ENCODE measurements around the gene RGS7BP.

RGS7BP gene

DNA sequence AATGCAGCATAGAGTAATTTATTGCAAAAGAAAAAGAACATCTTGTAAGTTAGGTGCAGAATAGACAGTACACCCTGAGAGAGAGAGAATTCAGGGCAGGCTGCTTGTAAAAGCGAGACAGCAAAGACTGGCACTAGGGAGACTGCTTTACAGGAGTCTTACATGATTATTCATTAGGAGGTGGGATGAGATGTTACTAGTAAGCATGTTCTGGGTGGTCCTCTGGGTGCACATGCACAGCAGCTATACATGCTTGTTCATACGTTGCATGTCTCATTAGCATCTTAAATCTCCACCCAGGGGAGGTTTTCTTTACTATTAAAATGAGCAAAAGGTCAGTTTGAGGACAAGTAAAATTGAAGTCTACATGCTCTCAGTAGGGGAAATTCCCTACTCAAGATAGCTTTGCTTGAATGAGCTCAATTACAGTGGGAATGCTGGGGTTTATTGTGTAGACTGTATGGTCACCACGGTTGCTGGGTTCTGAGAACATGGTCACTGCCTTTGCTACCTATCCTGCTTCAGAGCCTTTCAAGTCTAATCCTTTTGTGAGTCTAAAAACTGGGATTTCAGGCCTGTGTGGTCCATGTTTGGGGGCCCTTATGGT is 60.6 kb downstream of the RGS7BP start:
- DNase-seq: no peak

GRCh38 chr5:64569858-64570257 is 64.0 kb downstream of the RGS7BP start:
- no peak for DNase-seq

DNA sequence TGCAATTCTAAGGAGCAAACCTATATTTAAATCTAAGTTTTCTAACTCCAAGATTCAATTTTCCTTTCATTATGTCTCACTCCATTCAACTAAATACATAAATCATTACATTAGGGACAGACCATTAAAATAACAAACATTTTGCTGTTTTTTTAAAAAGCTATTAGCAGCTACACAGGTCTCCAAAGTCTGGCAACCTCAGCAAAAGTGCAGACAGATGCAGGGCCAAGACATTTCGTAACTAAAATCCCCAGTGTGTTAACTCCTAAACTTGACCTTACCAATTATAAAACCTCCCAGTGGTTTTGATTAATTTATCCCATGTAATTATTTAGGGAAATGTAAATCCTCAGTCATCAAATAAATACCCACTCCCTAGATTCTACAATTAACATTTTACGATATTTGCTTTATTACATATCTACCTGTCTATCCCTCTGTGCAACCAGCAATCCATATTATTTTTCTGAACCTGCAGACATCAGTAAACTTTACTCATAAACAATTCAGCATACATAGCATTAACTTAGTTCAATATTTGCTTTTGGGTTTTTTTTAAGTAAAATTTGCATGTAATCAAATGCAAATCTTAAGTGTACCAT is 64.7 kb downstream of the RGS7BP start:
- no peak for DNase-seq

DNA sequence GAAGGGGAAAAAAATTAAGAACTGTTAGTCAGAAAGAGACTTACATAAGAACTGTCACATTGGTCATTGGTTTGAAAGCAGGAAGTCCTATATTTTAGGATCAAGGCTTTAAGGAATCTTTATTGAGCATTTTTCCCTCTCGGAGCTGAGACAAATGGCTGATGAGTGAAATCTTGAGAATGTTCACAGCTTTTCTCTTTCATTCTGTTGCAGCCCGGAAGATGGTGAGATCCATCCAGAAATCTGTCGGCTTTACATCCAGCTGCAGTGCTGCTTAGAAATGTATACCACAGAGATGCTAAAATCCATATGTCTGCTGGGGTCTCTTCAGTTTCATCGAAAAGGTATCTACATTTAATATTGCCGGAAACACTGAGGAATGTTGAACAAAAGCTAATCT is 69.7 kb downstream of the RGS7BP start:
- no peak for DNase-seq

- DNase-seq: no peak
Observed at GRCh38 chr5:64576250-64576649, 70.4 kb downstream of the RGS7BP start.

- no peak for DNase-seq
Observed at GRCh38 chr5:64585646-64586045, 79.8 kb downstream of the RGS7BP start.

GRCh38 chr5:64587370-64587769 is 81.6 kb downstream of the RGS7BP start:
- DNase-seq: no peak

- DNase-seq: no peak
Observed at GRCh38 chr5:64592730-64593341, 87.0 kb downstream of the RGS7BP start.

DNA sequence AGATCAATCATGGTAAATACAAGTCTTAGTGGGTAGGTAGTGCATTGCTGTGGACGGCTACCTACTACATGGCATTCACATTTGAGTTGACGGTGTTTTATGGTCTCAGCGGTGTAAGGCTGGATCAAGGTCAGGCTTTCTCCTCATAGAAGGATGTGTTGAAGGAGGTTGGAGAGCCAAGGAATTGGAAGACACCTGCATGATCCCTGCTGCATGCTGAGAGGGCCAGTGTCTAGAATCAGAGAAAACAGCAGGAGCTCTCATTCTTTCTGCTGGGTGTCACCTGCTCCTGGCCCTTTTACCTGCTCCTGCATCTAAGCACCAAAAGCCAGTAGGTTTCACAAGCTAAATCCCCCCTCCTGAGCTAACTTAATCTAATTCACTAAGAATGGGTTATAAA is 88.2 kb downstream of the RGS7BP start:
- DNase-seq: no peak

- DNase-seq: no peak
Observed at GRCh38 chr5:64594601-64595000, 88.8 kb downstream of the RGS7BP start.

DNA sequence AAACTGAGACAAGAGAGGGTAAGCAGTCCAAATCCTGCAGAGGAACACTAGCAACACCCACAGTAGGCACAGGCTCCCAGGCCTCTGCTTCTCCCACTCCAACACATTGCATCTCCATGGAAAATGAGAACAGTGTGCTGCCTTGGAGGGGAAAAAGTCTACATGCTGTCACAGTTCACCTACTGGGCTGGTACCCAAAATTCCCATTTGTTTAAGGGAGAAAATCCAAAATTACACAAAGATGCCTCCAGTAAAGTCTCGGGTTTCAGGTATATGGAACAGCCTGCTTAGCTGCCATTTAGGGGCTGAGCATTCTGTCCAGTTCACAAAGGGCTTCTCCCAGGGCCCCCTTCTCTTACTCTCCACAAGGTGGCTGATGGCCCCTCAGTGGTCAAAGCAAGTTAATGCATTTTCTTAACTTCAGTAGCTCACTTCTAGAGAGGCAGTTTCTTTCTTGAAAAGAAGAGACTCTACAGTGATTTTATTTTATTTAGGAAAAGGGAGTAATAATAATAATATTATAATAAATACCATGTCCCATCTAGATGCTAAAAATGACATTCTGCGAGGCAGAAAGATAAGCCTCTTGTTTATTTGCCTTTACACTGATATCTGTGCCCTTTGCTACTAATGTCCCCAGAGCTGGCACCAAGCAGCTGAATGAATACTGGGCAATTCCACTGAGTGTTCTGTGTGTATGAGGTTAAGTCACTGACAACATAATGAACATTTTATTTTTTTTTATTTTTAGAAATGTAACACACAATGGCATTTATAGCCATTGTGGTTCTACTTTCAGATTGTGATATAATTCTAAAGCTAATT is 89.4 kb downstream of the RGS7BP start:
- no peak for DNase-seq

DNA sequence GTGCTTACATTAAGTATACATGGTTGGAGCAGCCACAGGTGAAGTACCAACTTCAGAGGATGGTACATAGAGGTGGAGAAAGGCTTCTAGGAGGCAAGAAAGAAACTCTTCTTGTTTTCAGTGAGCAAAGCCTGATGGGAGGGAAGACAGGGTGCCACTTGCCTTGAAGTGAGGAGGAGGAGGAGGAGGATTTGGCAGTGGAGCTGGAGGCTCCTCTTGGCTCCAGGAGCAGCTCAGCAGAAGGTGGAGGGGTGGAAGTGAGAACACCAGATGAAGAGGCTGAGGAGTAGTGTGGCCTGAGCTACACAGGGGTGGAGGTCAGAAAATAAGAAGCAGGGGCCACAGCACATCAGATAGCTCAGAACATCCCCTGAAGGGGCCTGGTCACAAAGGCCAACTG is 93.4 kb downstream of the RGS7BP start:
- no peak for DNase-seq

- no peak for DNase-seq
Observed at GRCh38 chr5:64603676-64604075, 97.9 kb downstream of the RGS7BP start.

DNA sequence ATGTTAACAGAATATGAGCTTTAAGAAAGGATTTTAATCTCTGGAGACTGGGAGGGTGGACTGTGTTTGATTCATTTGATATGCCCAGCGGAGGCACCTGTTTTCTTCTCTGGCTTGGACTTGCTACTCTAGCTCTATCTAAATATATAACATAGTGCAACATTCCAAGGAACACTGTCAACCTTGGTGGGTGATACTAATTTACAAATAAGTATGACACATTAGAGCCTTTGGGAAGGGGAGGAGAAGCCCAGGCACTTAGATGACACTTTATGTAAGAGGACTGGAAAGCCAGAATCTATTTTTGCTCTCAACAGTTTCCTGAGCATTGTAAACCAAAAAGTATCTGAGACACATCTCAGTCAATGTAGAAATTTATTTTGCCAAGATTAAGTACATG is 101.1 kb downstream of the RGS7BP start:
- DNase-seq: no peak

DNA sequence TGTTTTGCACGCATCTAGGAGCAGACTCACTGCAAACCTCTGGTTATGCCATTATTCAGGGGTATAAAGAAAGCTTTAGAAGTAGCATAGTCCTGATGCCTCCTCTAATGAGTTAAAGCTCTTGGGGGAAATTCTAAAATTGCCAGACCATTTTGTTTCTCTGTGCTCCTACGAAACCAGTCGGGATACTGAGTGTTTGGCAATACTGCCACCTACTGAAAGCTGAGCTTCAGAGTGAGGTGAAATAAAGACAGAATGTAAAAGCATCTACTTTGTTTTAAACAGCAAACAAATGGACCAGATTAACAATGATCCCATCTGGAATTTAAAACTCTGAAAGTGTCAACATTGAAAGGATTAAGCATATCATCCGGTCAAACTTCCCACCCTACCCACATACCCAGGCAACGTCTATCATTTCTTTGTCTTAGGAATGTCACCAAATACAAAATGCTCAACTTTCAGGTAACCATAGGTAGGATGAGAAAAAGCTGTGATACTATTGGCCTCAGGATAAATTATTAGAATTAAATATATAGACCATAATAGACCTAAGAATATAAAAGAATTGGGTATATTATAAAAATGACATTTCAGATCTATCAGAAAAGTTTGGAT is 106.6 kb downstream of the RGS7BP start:
- no peak for DNase-seq

- DNase-seq: no peak
Observed at GRCh38 chr5:64615895-64616294, 110.1 kb downstream of the RGS7BP start.

GRCh38 chr5:64619609-64620008 is 113.8 kb downstream of the RGS7BP start:
- no peak for DNase-seq

DNA sequence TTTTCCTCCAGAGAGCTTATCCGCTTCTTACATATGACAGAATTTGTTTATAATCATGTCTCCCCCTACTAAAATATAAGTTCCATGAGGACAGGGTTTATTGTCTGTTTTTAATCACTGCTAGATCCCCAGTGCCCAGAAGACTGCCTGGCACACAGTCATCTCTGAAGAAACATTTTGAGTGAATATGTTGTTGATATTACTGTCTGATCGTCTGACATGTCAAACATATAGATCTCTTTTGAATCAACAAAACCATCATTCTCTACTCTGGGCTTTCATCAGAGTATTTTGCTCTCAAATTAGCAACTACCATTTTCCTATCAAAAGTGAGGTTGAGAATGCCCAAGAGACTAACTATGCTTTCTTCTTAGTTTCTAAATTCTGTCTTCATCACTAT is 117.2 kb downstream of the RGS7BP start:
- DNase-seq: no peak

GRCh38 chr5:64625678-64626077 is 119.9 kb downstream of the RGS7BP start:
- no peak for DNase-seq

GRCh38 chr5:64628901-64629300 is 123.1 kb downstream of the RGS7BP start:
- no peak for DNase-seq

- no peak for DNase-seq
Observed at GRCh38 chr5:64629841-64630240, 124.0 kb downstream of the RGS7BP start.

DNA sequence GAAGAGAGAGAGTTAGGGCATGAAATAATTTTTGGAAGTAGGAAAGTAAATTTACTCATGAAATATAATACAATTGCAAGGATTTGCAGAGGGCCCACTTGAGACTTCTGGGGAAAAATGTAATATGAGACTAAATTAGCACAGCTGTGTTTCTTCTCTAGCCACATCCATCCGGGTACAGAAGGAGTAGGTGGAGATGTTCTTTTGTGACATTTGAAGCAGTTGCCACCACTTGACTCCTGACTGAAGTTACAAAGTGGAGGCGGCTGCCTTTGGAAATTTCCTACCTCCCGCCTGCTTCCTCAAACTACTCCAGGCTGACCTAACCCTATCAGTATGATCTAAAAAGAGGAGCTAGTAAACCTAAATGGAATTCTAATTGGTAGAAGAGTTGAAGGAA is 126.4 kb downstream of the RGS7BP start:
- DNase-seq: no peak

- DNase-seq: no peak
Observed at GRCh38 chr5:64634997-64635686, 129.3 kb downstream of the RGS7BP start.

All from stimulated activated CD4-positive, alpha-beta T cell treated with anti-CD3 and anti-CD28 coated beads, Interleukin-4, amount 100 ng/mL, for 1 hour (primary cell).